IPS-11a (cell line): ENCODE data around the gene ZNF106.

ENCODE experiments used
- H3K4me3 ChIP-seq: one replicate; pipeline ENCODE4 v1.5.1; 2013; ENCODE audit warnings: low read depth, low read length, control low read depth

Gene ZNF106

GRCh38 chr15:42373274-42373673 is 117.7 kb downstream of the ZNF106 start:
- no peak overlapping the region for H3K4me3 ChIP-seq

- no peak overlapping the region for H3K4me3 ChIP-seq
These were observed 119.8 kb downstream of the ZNF106 start for GRCh38 chr15:42371096-42371495.

- no peak overlapping the region for H3K4me3 ChIP-seq
These were observed 122.8 kb downstream of the ZNF106 start for GRCh38 chr15:42368096-42368495.

- no peak overlapping the region for H3K4me3 ChIP-seq
These were observed 123.9 kb downstream of the ZNF106 start for GRCh38 chr15:42367041-42367440.

- H3K4me3 ChIP-seq, result no peak overlapping the region
These were observed 124.9 kb downstream of the ZNF106 start for GRCh38 chr15:42365921-42366550.

GRCh38 chr15:42364529-42364928 is 126.4 kb downstream of the ZNF106 start:
- no peak overlapping the region for H3K4me3 ChIP-seq

- no peak overlapping the region for H3K4me3 ChIP-seq
These were observed 127.0 kb downstream of the ZNF106 start for GRCh38 chr15:42363942-42364341.

GRCh38 chr15:42363487-42363886 is 127.5 kb downstream of the ZNF106 start:
- no peak overlapping the region for H3K4me3 ChIP-seq
